ENCODE data around the gene OGFR.

OGFR gene

DNA sequence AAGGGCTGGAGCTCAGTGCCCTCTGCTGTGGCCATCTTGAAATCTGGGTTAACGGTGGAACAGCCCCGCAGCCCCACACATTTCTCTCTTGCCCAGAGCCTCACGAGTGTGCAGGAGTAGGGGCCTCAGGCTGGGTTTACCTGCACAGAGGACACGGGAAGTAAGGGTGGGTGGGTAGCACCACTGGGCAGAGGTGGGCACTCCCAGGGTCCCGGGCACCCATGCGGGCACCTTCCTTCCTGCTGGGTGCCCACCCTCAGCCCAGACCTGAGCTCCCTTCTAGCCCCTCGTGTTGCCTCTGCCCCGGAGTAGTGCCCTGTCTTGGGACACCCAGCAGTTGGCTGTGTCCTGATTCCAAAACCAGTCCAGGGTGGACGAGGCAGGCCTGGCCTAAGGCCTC, 23.4 kb downstream of the OGFR start:
- no peak overlapping the region for H3K27ac ChIP-seq
- TF ChIP-seq, protein P1, sequence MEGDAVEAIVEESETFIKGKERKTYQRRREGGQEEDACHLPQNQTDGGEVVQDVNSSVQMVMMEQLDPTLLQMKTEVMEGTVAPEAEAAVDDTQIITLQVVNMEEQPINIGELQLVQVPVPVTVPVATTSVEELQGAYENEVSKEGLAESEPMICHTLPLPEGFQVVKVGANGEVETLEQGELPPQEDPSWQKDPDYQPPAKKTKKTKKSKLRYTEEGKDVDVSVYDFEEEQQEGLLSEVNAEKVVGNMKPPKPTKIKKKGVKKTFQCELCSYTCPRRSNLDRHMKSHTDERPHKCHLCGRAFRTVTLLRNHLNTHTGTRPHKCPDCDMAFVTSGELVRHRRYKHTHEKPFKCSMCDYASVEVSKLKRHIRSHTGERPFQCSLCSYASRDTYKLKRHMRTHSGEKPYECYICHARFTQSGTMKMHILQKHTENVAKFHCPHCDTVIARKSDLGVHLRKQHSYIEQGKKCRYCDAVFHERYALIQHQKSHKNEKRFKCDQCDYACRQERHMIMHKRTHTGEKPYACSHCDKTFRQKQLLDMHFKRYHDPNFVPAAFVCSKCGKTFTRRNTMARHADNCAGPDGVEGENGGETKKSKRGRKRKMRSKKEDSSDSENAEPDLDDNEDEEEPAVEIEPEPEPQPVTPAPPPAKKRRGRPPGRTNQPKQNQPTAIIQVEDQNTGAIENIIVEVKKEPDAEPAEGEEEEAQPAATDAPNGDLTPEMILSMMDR (conservative IDR thresholded peaks at IDR 0.05), result no peak

DNA sequence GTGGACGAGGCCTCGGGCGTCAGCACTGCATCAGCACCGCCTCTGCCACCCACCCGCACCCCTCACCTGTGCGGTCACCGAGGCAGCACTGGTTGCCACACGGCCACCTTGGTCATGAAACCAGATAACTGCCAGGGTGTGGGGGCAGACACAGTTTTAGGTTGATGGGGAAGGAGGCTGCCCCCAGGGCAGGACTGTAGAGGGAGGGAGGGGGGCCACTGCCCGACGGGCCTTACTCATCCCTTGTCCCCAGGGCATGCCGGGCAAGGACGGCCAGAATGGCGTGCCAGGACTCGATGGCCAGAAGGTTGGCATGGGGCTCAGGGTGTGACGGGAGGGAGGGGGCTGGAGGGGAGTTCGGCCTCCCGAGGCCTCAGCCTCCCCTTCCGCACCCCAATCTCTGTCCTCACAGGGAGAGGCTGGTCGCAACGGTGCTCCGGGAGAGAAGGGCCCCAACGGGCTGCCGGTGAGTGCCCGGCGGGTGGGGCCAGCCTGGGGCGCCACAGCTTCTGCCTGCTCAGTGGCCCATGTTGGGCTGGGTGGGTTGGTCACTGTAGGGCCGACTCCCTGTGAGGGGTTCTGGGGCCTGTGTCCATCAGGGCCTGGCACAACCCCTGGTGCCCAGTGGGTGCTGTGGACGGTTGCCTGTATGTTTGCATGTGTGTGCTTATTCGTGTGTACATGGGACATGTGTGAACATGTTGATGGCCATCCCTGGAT, 24.0 kb downstream of the OGFR start:
- TF ChIP-seq, protein P1 (conservative IDR thresholded peaks at IDR 0.05), result no peak
- H3K27ac ChIP-seq, result no peak overlapping the region

DNA sequence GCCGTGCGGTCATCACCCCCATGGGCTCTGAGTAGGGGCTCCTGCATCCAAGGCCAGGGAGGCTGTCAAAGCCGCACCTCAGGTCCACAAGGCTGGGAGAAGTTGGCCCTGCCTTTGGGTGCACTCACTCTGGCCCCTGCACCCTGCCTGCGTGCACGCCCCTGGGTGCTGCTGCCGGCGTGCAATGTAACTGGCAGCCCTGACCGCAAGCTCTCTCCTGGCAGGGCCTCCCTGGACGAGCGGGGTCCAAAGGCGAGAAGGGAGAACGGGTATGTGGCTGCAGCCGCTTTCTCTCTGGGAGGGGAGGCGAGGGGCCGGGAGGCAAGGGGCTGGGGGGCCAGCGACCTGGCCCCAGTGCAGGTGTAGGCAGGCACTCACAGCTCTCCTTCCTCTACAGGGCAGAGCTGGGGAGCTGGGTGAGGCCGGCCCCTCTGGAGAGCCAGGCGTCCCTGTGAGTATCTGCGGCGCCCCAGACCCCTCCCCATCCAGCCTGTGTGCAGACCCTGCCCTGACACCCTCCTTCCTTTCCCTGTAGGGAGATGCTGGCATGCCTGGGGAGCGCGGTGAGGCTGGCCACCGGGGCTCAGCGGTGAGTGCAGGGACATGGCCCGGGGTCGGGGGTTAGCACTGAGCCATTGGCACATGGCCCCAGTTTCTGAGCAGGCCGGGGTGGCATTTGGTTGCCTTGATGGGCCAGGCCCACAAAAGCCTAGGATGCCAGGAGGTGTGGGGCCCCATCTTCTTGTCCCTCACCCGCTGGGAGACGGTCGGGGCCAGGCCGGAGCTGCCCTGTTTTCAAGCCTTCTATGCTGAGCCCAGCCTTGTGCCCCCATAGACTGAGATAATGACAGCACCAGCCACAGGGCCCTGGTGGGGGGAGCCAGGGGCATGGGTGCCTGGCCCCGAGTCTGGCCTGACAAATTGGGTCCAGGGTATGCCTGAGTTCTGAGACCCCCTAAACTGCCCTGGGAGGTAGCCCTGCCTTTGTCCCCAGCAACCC, 24.9 kb downstream of the OGFR start:
- no peak overlapping the region for H3K27ac ChIP-seq
- TF ChIP-seq, protein P1 (conservative IDR thresholded peaks at IDR 0.05), result no peak

DNA sequence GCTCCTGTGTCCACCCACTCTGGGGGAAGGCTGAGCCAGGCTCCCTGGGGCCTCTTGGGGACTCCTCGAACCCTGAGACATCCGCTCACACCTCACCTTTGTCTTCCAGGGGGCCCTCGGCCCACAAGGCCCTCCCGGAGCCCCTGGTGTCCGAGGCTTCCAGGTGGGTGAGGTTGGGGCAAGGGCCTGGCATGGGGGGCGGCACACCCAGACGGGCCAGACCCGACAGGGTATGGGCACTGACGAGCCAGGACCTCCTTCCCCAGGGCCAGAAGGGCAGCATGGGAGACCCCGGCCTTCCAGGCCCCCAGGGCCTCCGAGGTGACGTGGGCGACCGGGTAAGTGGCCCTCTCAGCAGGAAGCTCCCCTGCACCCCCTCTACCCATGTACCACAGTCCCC, 25.6 kb downstream of the OGFR start:
- TF ChIP-seq, protein P1 (conservative IDR thresholded peaks at IDR 0.05), result no peak
- H3K27ac ChIP-seq, result no peak overlapping the region

DNA sequence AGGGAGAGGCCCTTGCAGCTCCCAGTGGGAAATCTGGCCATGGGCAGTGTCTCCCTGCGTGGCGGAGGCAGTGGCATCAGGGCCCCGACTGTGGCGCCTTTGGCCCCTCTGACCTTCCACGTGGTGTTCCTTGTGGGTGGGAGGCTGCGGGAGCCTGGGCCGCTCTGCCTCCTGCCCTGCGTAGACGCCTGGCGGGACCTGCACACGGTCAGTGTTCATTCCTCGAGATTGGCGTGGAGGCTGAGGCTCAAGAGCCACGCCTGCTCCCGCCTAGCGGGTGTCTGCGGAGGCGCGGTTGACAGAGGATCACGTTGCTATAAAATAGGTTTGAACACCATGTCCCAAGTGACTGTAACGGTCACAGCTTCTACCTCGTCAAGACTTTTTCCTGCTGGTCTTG, 26.2 kb downstream of the OGFR start:
- TF ChIP-seq, protein P1 (conservative IDR thresholded peaks at IDR 0.05), result no peak
- peak overlapping the region; percentile 69; the same call in 1 of the 2 replicates for H3K27ac ChIP-seq

DNA sequence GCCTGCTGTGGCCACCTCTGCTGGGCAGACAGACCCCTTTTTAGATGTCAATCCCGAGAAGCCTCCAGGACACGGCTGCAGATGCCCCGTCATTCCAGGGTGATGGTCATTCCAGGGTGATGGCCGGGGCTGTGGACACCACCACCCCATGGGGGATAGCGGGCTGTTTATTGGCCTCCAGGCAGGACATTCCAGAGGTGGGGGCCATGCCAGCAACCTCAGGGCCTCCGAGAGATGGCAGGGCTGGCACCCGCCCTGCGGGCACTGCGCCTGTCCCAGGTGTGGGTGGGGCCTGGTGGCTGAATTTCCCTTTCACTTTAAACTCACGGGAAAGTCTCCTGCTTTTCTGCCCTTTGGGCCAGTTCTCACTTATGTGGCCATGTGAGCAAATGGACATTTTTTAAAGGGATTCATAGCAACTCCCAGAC, 26.7 kb downstream of the OGFR start:
- TF ChIP-seq, protein P1 (conservative IDR thresholded peaks at IDR 0.05), result no peak
- peak overlapping the region; percentile 69 for H3K27ac ChIP-seq

DNA sequence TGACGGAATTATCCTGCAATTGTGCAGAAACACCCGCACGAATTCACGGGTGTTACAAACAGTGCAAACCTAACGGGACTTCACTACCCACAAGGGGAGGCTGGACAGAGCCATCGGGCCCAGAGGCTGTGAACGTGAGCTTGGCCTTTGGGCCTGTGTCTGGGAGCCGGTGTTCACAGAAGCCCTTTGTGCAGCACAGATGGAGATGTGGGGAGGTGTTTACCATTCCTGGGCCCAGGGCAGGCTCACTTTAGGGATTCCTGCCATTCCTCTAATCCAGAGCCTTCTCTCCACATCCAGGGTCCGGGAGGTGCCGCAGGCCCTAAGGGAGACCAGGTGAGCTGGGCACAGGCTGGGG, 27.2 kb downstream of the OGFR start:
- H3K27ac ChIP-seq, result peak overlapping the region; percentile 69
- TF ChIP-seq, protein P1 (conservative IDR thresholded peaks at IDR 0.05), result no peak

Measured in VCaP (cell line).